DOHH2 (cell line): Measurements from ENCODE around the gene MUC5AC.

ENCODE experiments used
- EZH2phosphoT487 ChIP-seq: fragments of 200-600 bp; sonication (generic); IDR thresholded peaks from 2 replicates; pipeline ENCODE4 v1.6.1; 2017; ENCODE audit warnings: borderline replicate concordance, mild to moderate bottlenecking, antibody characterized with exemption, low read length, moderate library complexity, mixed read lengths
- TF ChIP-seq, protein P1 (sequence below): fragments of 200-600 bp; sonication (generic); IDR thresholded peaks from one replicate; pipeline ENCODE4 v1.5.1; 2014; ENCODE audit warnings: antibody characterized with exemption, mild to moderate bottlenecking, low read depth, low read length; ENCODE audit not compliant: poor library complexity, severe bottlenecking

DNA sequence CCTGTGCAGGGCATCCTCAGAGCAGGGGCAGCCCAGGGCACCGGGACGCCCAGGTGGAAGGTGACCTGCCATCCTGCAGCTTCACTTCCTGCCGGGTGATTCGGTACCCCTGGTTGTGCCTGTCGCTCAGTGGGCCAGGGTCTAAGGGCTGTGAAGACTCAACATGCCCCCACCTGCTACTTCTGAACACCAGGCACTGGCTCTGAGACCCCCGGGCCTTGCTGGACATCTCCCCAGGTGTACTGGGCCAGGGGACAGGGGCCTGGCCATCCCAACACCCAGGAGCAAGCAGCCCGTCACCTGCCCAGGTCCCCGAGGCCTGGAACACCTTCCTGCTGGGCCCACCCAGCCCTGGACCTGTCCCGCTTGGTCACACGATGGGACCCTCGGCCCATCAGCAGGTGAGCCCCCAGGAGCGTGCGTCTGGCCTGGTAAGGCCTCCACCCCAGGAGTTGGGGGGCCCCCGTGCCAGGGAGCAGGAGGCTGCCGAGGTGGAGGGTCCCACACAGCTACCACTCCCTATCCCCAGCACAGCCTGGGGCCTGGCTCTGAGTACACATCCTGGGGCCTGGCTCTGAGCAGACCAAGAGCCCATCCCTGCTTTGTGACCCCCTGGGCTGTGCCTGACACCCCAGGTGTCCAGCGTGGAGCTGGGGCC lies 61.2 kb downstream of the MUC5AC start:
- TF ChIP-seq, protein P1, sequence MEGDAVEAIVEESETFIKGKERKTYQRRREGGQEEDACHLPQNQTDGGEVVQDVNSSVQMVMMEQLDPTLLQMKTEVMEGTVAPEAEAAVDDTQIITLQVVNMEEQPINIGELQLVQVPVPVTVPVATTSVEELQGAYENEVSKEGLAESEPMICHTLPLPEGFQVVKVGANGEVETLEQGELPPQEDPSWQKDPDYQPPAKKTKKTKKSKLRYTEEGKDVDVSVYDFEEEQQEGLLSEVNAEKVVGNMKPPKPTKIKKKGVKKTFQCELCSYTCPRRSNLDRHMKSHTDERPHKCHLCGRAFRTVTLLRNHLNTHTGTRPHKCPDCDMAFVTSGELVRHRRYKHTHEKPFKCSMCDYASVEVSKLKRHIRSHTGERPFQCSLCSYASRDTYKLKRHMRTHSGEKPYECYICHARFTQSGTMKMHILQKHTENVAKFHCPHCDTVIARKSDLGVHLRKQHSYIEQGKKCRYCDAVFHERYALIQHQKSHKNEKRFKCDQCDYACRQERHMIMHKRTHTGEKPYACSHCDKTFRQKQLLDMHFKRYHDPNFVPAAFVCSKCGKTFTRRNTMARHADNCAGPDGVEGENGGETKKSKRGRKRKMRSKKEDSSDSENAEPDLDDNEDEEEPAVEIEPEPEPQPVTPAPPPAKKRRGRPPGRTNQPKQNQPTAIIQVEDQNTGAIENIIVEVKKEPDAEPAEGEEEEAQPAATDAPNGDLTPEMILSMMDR = no peak
- TF ChIP-seq EZH2phosphoT487 = no peak
